Esophagus squamous epithelium (tissue), 5 donors: ENCODE data around the gene SERPINI1. TPM values are rescaled to one million over a fixed set of nuclear protein-coding genes. Genes with fewer than 3 reads are reported as not detected.

ENCODE experiments used
- DNase-seq: peaks from one replicate; lab custom pipeline; 2025; lab: John Stamatoyannopoulos, UW
- H3K27ac ChIP-seq, 4 donors: fragments of 200-600 bp; sonication (generic); one replicate each; pipeline ENCODE4 v1.5.1; 2016 to 2019; ENCODE audit warnings: mild to moderate bottlenecking in 1 of 4
- H3K27me3 ChIP-seq, 4 donors: fragments of 200-600 bp; sonication (generic); 1 replicate in 3 of 4; 2 replicates in 1 of 4; pipeline versions ENCODE4 v1.5.1 to v1.6.0; 2017 to 2021; ENCODE audit warnings: antibody characterized with exemption in 1 of 4
- H3K36me3 ChIP-seq, 3 donors: fragments of 200-600 bp; sonication (generic); one replicate each; pipeline ENCODE4 v1.5.1; 2016 to 2019
- H3K4me1 ChIP-seq, 3 donors: fragments of 200-600 bp; sonication (generic); one replicate each; pipeline ENCODE4 v1.5.1; 2017 to 2019
- H3K4me3 ChIP-seq, 4 donors: fragments of 200-600 bp; sonication (generic); 1 replicate in 3 of 4; 2 replicates in 1 of 4; pipeline ENCODE4 v1.5.1; 2016 to 2019; ENCODE audit warnings: mild to moderate bottlenecking in 2 of 4, moderate library complexity in 1 of 4
- H3K9me3 ChIP-seq, 3 donors: fragments of 200-600 bp; sonication (generic); one replicate each; pipeline ENCODE4 v1.5.1; 2016 to 2019
- POLR2A ChIP-seq, 4 donors: fragments of 450-650 bp; IDR thresholded peaks; one replicate each; pipeline ENCODE4 v1.6.1; 2017; ENCODE audit warnings: antibody characterized with exemption in 4 of 4, mild to moderate bottlenecking in 4 of 4, moderate library complexity in 3 of 4
- WGBS, 2 donors: methylation state at CpG; one replicate each; pipeline ENCODE4 v1.1.5; 2018; 5-methylcytosine and 5-hydroxymethylcytosine counted together
- intact Hi-C: fragments of 100-400 bp; cut with DNase I; formaldehyde crosslinking; loops from one replicate; pipeline ENCODE4 v1.15.0; 2022
- total RNA-seq, 4 donors: library from RNA; depleted of rRNA; stranded (reverse); fragments of >200 nt; gene quantifications; one replicate each; pipeline ENCODE4 v1.1.0, GENCODE V29; 2016
- TF ChIP-seq, protein P1 (sequence below), 6 experiments: fragments of 450-650 bp in 4 of 6; fragments of 200-600 bp in 2 of 6; sonication (generic) in 2 of 6; IDR thresholded peaks; one replicate each; pipeline ENCODE4 v1.5.1; 2016 to 2019; ENCODE audit warnings: antibody characterized with exemption in 6 of 6, mild to moderate bottlenecking in 4 of 6, moderate library complexity in 4 of 6
- donor health status: DM: yes; HTN: yes; CAD: no.

SERPINI1 gene
- total RNA-seq, 4 donors from 2014 or later = 1.1 to 4.4 (median 3.5) TPM

DNA sequence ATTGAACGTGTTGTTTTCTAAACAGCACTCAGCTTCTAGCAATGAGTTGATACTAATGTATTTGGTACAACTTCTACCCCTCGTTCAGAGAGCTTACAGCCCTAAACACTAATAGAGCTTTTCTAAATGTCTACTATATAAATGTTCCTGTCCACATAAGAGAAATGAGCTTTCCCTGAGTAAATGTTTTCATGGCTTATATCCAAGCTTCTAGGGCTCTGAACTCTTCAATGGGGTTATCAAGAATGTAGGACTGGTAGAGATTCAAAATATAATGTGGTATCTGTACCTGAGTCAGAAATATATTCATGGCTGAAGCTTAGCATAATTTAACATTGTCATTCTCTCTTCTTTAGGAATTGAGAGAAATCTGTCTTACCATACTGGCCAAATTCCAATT is 73.4 kb downstream of the SERPINI1 start:
- no peak overlapping the region for H3K4me3 ChIP-seq
- H3K27me3 ChIP-seq = no peaks in the 10 kb centered on the region
- H3K27ac ChIP-seq = no peak overlapping the region
- H3K9me3 ChIP-seq = no peaks in the 10 kb centered on the region
- intact Hi-C loops = no loop called here
- no peak for DNase-seq
- TF ChIP-seq, protein P1, sequence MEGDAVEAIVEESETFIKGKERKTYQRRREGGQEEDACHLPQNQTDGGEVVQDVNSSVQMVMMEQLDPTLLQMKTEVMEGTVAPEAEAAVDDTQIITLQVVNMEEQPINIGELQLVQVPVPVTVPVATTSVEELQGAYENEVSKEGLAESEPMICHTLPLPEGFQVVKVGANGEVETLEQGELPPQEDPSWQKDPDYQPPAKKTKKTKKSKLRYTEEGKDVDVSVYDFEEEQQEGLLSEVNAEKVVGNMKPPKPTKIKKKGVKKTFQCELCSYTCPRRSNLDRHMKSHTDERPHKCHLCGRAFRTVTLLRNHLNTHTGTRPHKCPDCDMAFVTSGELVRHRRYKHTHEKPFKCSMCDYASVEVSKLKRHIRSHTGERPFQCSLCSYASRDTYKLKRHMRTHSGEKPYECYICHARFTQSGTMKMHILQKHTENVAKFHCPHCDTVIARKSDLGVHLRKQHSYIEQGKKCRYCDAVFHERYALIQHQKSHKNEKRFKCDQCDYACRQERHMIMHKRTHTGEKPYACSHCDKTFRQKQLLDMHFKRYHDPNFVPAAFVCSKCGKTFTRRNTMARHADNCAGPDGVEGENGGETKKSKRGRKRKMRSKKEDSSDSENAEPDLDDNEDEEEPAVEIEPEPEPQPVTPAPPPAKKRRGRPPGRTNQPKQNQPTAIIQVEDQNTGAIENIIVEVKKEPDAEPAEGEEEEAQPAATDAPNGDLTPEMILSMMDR (IDR thresholded peaks at IDR 0.05) = no peak
- TF ChIP-seq POLR2A (IDR thresholded peaks at IDR 0.05) = no peak
- 46 to 56% methylated on average over 2 of the region's 2 CpGs for WGBS, 2 donors
- H3K4me1 ChIP-seq = peaks cover 0 to 16% (median 0%) of the 10 kb centered on the region in 3 donors
- no peaks in the 10 kb centered on the region for H3K36me3 ChIP-seq

DNA sequence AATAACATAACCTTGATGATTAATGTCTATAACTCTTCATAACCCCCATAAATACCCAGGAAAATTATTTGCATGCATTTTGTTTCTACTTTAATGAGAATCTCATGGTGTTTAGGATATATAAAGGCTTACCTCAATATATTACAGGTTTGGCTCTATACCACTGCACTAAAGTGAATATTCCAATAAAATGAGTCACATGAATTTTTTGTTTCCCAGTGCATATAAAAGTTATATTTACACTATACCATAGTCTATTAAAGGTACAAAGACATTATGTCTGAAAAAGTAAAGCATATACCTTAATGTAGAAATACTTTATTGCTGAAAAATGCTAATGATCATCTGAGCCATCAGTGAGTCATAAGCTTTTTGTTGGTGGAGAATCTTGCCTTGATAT is 74.7 kb downstream of the SERPINI1 start:
- Histone ChIP-seq H3K27ac (no peak overlapping the region), H3K4me3 (no peak overlapping the region), H3K4me1 (peaks cover 0 to 29% (median 7%) of the 10 kb centered on the region in 3 donors), H3K36me3 (no peaks in the 10 kb centered on the region), H3K27me3 (no peaks in the 10 kb centered on the region), H3K9me3 (no peaks in the 10 kb centered on the region)
- intact Hi-C loops = no loop called here
- TF ChIP-seq POLR2A (IDR thresholded peaks at IDR 0.05) = no peak
- TF ChIP-seq, protein P1 (IDR thresholded peaks at IDR 0.05) = no peak
- no peak for DNase-seq

DNA sequence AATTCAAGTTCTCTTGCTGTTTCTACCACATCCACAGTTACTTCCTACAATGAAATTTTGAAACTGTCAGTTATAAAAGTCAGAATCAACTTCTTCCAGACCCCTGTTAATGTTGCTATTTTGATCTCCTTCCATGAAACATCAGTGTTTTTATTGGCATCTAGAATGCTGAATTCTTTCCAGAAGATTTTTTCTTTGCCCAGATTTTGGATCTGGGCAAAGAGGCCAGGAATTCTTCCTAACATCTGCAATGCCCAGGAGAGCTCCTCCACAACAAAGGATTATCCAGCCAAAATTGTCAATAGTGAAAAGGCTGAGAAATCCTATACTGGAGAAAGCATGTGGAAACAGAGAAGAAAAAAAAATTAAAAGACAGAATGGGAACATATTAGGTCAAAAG is 75.5 kb downstream of the SERPINI1 start:
- DNase-seq = no peak
- no peaks in the 10 kb centered on the region for H3K36me3 ChIP-seq
- intact Hi-C loops = no loop called here
- H3K4me3 ChIP-seq = no peak overlapping the region
- no peaks in the 10 kb centered on the region for H3K27me3 ChIP-seq
- H3K27ac ChIP-seq = no peak overlapping the region
- no peaks in the 10 kb centered on the region for H3K9me3 ChIP-seq
- peaks cover 0 to 34% (median 8%) of the 10 kb centered on the region in 3 donors for H3K4me1 ChIP-seq
- TF ChIP-seq POLR2A (IDR thresholded peaks at IDR 0.05) = no peak
- TF ChIP-seq, protein P1 (IDR thresholded peaks at IDR 0.05) = no peak

DNA sequence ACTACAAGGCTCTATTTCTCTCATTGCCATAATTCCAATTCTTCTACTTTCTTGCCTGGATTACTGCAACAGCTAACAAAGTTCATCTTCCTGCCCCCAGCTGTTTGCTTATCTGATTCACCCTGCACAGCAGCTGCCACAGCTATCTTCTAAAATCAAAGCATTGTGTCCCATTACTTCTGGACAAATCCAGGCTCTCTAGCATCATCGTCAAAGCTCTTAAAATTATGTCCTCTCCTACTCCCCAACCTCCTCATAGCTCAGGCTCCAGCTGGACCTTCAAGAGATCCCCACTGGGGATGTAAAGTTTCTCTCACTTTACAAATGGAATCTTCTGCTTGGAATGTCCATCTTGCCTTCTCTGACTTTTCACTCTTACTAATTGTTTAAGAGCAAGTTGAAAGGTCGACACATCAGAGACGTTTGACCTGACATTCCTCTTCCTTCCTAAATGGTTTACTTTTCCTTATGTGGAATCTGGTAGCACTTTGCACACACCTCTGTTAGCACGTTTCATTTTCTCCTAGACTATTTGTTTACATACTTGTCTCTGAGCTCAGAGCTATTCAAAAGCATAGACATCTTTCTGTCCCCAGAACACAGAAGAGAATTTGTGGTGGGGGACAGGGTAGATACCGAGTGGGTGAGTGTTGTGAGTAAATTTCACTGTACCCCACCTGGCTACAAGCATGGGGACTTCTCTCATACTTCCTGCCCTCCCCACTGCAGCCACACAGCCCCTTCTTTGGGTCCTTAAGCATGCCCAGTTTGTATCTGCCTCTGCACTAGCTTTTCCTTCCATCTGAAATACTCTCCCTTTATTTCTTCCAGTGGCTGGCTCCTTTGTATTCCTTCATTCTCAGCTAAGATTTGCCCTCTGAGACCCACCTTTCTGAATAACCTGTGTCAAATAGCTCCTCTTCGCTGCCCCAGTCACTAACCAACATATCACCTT is 77.9 kb downstream of the SERPINI1 start:
- Histone ChIP-seq H3K27ac (peak overlapping the region in 3 of 4 donors; percentile 42 to 48 (median 46)), H3K9me3 (no peaks in the 10 kb centered on the region), H3K4me3 (no peak overlapping the region), H3K27me3 (no peaks in the 10 kb centered on the region), H3K4me1 (peaks cover 0 to 34% (median 8%) of the 10 kb centered on the region in 3 donors), H3K36me3 (no peaks in the 10 kb centered on the region)
- 53 to 59% methylated on average over 6 of the region's 6 CpGs for WGBS, 2 donors
- intact Hi-C loops = no loop called here
- DNase-seq = no peak
- no peak for TF ChIP-seq POLR2A (IDR thresholded peaks at IDR 0.05)
- TF ChIP-seq, protein P1 (IDR thresholded peaks at IDR 0.05) = no peak

DNA sequence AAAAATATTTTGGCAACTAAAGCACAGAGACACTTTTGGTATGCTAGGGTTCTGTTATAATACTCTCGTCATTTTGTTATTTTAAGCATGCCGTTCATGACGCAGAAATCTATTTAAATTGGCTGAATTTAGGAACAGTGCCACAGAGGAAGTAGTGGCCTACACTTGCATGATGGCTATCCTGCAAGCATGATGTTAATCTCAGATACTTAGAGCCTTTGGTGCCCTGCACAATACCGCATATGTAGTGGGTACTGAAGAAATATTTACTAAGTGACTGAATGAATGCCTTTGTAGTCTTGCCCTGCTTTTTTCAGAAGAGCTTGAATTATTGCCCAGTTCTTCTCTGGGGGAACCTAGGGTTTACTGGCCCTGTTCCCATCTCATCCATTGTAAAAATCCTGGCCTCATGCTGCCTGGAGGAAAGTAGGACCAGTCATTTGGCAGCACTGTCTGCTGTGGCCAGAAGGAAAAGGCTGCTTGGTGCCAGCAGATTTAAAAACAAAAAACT is 79.0 kb downstream of the SERPINI1 start:
- Histone ChIP-seq H3K27me3 (no peaks in the 10 kb centered on the region), H3K27ac (peak overlapping the region in 3 of 4 donors; percentile 24 to 46 (median 42)), H3K9me3 (no peaks in the 10 kb centered on the region), H3K4me3 (no peak overlapping the region), H3K4me1 (peaks cover 0 to 34% (median 8%) of the 10 kb centered on the region in 3 donors), H3K36me3 (no peaks in the 10 kb centered on the region)
- intact Hi-C loops = no loop called here
- TF ChIP-seq POLR2A (IDR thresholded peaks at IDR 0.05) = no peak
- TF ChIP-seq, protein P1 (IDR thresholded peaks at IDR 0.05) = no peak
- 9 to 23% methylated on average over 4 of the region's 4 CpGs for WGBS, 2 donors
- no peak for DNase-seq
